K562 (cell line): ENCODE data around the gene FAM83F. TPM values are rescaled to one million over a fixed set of nuclear protein-coding genes. Genes with fewer than 3 reads are reported as not detected.

Experiments used
- ATAC-seq: fragments of 200-7000 bp; cut with Tn5 transposase; 3 replicates; pipeline ENCODE4 v1.9.1; 2020; ENCODE audit warnings: moderate library complexity
- BruUV-seq: library from RNA; stranded (reverse); fragments of 400-500 nt; replicated peaks from 2 replicates; lab custom pipeline; 2021; lab: Mats Ljungman, UMichigan
- CTCF ChIA-PET: fragments of 300-600 bp; formaldehyde crosslinking; extraction: SDS; loops from one replicate; lab custom pipeline; 2021; ENCODE audit warnings: low intra/inter-chr PET ratio; lab: Yijun Ruan, JAX
- POLR2A ChIA-PET: fragments of 300-600, 350-650 bp; sonication (Branson Sonifier 250); formaldehyde crosslinking; extraction: SDS; loops from one replicate; lab custom pipeline; 2021; ENCODE audit warnings: antibody characterized with exemption, inconsistent platforms; lab: Yijun Ruan, JAX
- DNase-seq, 4 experiments: peaks; one replicate each; pipeline versions ENCODE4 v3.0.0 to v3.0.0-alpha.2; 2011 to 2018; ENCODE audit warnings: low spot score in 3 of 4, mixed read lengths in 3 of 4; ENCODE audit errors: extremely low read depth in 1 of 4
- FAIRE-seq: peaks from 2 replicates; lab custom pipeline; 2011; peaks lifted over from hg19 to GRCh38; lab: Jason Lieb, UNC
- H2AFZ ChIP-seq: 2 replicates; pipeline ENCODE4 v1.6.0; 2011; ENCODE audit warnings: low read depth, low read length, control low read depth, inconsistent platforms
- H3K27ac ChIP-seq: fragments of 200-600 bp; 3 replicates; pipeline ENCODE4 v1.8.0; 2011; ENCODE audit warnings: low read depth, mild to moderate bottlenecking, control low read depth, inconsistent platforms, low read length, moderate library complexity, mixed read lengths; ENCODE audit errors: extremely low read depth
- H3K27me3 ChIP-seq, 2 experiments: fragments of 300-600 bp in 1 of 2; 2 replicates in 1 of 2; 3 replicates in 1 of 2; pipeline versions ENCODE4 v1.6.0 to v1.8.0; 2011; ENCODE audit warnings: inconsistent platforms in 2 of 2, low read length in 2 of 2, mild to moderate bottlenecking in 1 of 2, mixed read lengths in 1 of 2, moderate library complexity in 1 of 2; ENCODE audit not compliant: control insufficient read depth in 2 of 2, insufficient read depth in 2 of 2
- H3K36me3 ChIP-seq: fragments of 300-600 bp; 3 replicates; pipeline ENCODE4 v1.8.0; 2011; ENCODE audit warnings: mild to moderate bottlenecking, low read length, inconsistent platforms; ENCODE audit not compliant: control insufficient read depth, insufficient read depth
- H3K4me1 ChIP-seq, 2 experiments: fragments of 200-600 bp in 1 of 2; replicated peaks in 1 of 2; 2 replicates in 1 of 2; 3 replicates in 1 of 2; pipeline versions ENCODE4 v1.5.1 to v1.8.0; 2011; ENCODE audit warnings: inconsistent platforms in 2 of 2, low read length in 2 of 2, mild to moderate bottlenecking in 1 of 2, mixed read lengths in 1 of 2, moderate library complexity in 1 of 2; ENCODE audit not compliant: control insufficient read depth in 2 of 2, insufficient read depth in 2 of 2
- H3K4me2 ChIP-seq: 2 replicates; pipeline ENCODE4 v1.6.1; 2011; ENCODE audit warnings: low read length, control low read depth, inconsistent platforms, mixed read lengths; ENCODE audit not compliant: insufficient read depth
- H3K4me3 ChIP-seq: fragments of 200-600 bp; sonication (generic), shearing (Covaris generic); 2 replicates; pipeline ENCODE4 v1.5.1; 2016; ENCODE audit warnings: control low read depth, inconsistent platforms
- H3K79me2 ChIP-seq: fragments of 200-600 bp; 3 replicates; pipeline ENCODE4 v1.8.0; 2011; ENCODE audit warnings: low read length, inconsistent platforms; ENCODE audit not compliant: control insufficient read depth, insufficient read depth
- H3K9ac ChIP-seq, 2 experiments: 2 replicates each; pipeline versions ENCODE4 v1.6.0 to v1.6.1; 2011; ENCODE audit warnings: low read depth in 2 of 2, low read length in 2 of 2, control low read depth in 1 of 2, inconsistent platforms in 1 of 2, mild to moderate bottlenecking in 1 of 2, mixed read lengths in 1 of 2; ENCODE audit not compliant: insufficient read depth in 1 of 2
- H3K9me1 ChIP-seq: one replicate; pipeline ENCODE4 v1.6.0; 2011; ENCODE audit warnings: inconsistent platforms, mild to moderate bottlenecking, low read length, moderate library complexity; ENCODE audit not compliant: control insufficient read depth, insufficient read depth
- H3K9me3 ChIP-seq: replicated peaks from 2 replicates; pipeline ENCODE4 v1.5.1; 2011; ENCODE audit warnings: low read depth, low read length, inconsistent platforms; ENCODE audit not compliant: control insufficient read depth, insufficient read depth
- H4K20me1 ChIP-seq: replicated peaks from 2 replicates; pipeline ENCODE4 v1.6.1; 2011; ENCODE audit warnings: low read length, inconsistent platforms, mixed read lengths; ENCODE audit not compliant: control insufficient read depth, insufficient read depth
- CXXC5 ChIP-seq: fragments of 250-450 bp; sonication (Bioruptor Pico); IDR thresholded peaks from 2 replicates; pipeline ENCODE4 v1.8.0; 2022; ENCODE audit warnings: inconsistent platforms, mild to moderate bottlenecking, moderate library complexity
- GABPB1 ChIP-seq: sonication (generic); formaldehyde crosslinking; IDR thresholded peaks from 2 replicates; pipeline ENCODE4 v1.8.0; 2022; ENCODE audit warnings: mild to moderate bottlenecking, missing genetic modification reagents
- GATA2 ChIP-seq: sonication (generic); formaldehyde crosslinking; IDR thresholded peaks from 2 replicates; pipeline ENCODE4 v1.4.0; 2020; ENCODE audit warnings: mild to moderate bottlenecking, missing genetic modification reagents
- L3MBTL2 ChIP-seq: fragments of 450-650 bp; IDR thresholded peaks from 2 replicates; pipeline ENCODE4 v1.6.1; 2016; ENCODE audit warnings: mild to moderate bottlenecking, moderate library complexity
- MTA2 ChIP-seq: fragments of 450-650 bp; IDR thresholded peaks from 2 replicates; pipeline ENCODE4 v1.6.1; 2016; ENCODE audit warnings: low read depth
- MYNN ChIP-seq, 2 experiments: sonication (generic); formaldehyde crosslinking in 1 of 2; IDR thresholded peaks; 2 replicates each; pipeline versions ENCODE4 v1.5.0 to v1.6.1; 2016 to 2020; ENCODE audit warnings: antibody characterized with exemption in 1 of 2, missing genetic modification reagents in 1 of 2
- NFIX ChIP-seq: fragments of 250-450 bp; sonication (Bioruptor Pico); IDR thresholded peaks from 2 replicates; pipeline ENCODE4 v1.4.0; 2020; ENCODE audit warnings: low read depth, mild to moderate bottlenecking, moderate library complexity
- POLR2G ChIP-seq: fragments of 200-400 bp; formaldehyde crosslinking; IDR thresholded peaks from 2 replicates; pipeline ENCODE4 v1.6.1; 2017; ENCODE audit warnings: low read depth, mild to moderate bottlenecking, antibody characterized with exemption, low read length, moderate library complexity
- SIN3B ChIP-seq: fragments of 450-650 bp; IDR thresholded peaks from 2 replicates; pipeline ENCODE4 v1.6.1; 2017; ENCODE audit warnings: low read depth, mild to moderate bottlenecking, moderate library complexity
- TAL1 ChIP-seq: fragments of 450-650 bp; IDR thresholded peaks from 2 replicates; pipeline ENCODE4 v1.6.1; 2016; ENCODE audit warnings: mild to moderate bottlenecking
- TCF3 ChIP-seq: sonication (generic); formaldehyde crosslinking; IDR thresholded peaks from 2 replicates; pipeline ENCODE4 v1.4.0; 2020; ENCODE audit warnings: mild to moderate bottlenecking, missing genetic modification reagents
- TEAD4 ChIP-seq, 2 experiments: sonication (generic) in 1 of 2; formaldehyde crosslinking in 1 of 2; IDR thresholded peaks; 2 replicates each; pipeline versions ENCODE4 v1.6.1 to v1.8.0; 2012 to 2022; ENCODE audit warnings: borderline replicate concordance in 1 of 2, inconsistent platforms in 1 of 2, low read length in 1 of 2, mild to moderate bottlenecking in 1 of 2, missing genetic modification reagents in 1 of 2
- TGIF2 ChIP-seq: sonication (generic); formaldehyde crosslinking; IDR thresholded peaks from 2 replicates; pipeline ENCODE4 v1.8.1; 2022; ENCODE audit warnings: mild to moderate bottlenecking, missing genetic modification reagents, moderate library complexity
- YY1 ChIP-seq, 3 experiments: IDR thresholded peaks; 2 replicates each; pipeline ENCODE4 v1.6.1; 2011; ENCODE audit warnings: low read length in 2 of 3, mild to moderate bottlenecking in 2 of 3, moderate library complexity in 2 of 3, borderline replicate concordance in 1 of 3, control low read depth in 1 of 3, low read depth in 1 of 3; ENCODE audit not compliant: insufficient read depth in 3 of 3, insufficient replicate concordance in 2 of 3, control insufficient read depth in 1 of 3, insufficient read length in 1 of 3; ENCODE audit errors: extremely low read depth in 1 of 3
- ZEB2 ChIP-seq: fragments of 450-650 bp; IDR thresholded peaks from 2 replicates; pipeline ENCODE4 v1.6.1; 2016
- ZNF175 ChIP-seq: fragments of 200-800 bp; sonication (Bioruptor generic); IDR thresholded peaks from 2 replicates; pipeline ENCODE4 v1.6.1; 2016; ENCODE audit warnings: low read depth, mild to moderate bottlenecking, missing genetic modification characterization, missing compliant biosample characterization
- ZNF384 ChIP-seq: IDR thresholded peaks from 2 replicates; pipeline ENCODE4 v1.6.1; 2012; ENCODE audit warnings: low read depth, low read length, improper control_type of control experiment
- ZNF57 ChIP-seq: fragments of 450-650 bp; formaldehyde crosslinking; IDR thresholded peaks from 2 replicates; pipeline ENCODE4 v1.4.0; 2020; ENCODE audit warnings: mild to moderate bottlenecking, moderate library complexity
- ZNF707 ChIP-seq: fragments of 250-450 bp; sonication (Bioruptor Pico); conservative IDR thresholded peaks from 2 replicates; pipeline ENCODE4 v1.8.0; 2022; ENCODE audit warnings: inconsistent platforms, mild to moderate bottlenecking, moderate library complexity
- WGBS: fragments of 100-300 bp; shearing (Covaris generic); methylation state at CpG from one replicate; pipeline ENCODE4 v1.1.6; 2016; ENCODE audit warnings: low coverage, mixed read lengths; ENCODE audit not compliant: insufficient coverage; ENCODE audit errors: missing lambda C conversion rate; 5-methylcytosine and 5-hydroxymethylcytosine counted together
- in situ Hi-C: fragments of 300-500 bp; cut with MboI; formaldehyde crosslinking; loops from 4 replicates; pipeline ENCODE4 v1.15.0; 2018; ENCODE audit warnings: inconsistent platforms, mixed read lengths
- intact Hi-C: fragments of 100-400 bp; cut with micrococcal nuclease; formaldehyde crosslinking; loops from 2 replicates; pipeline ENCODE4 v1.14.2; 2022
- polyA plus RNA-seq, 8 experiments: library from polyadenylated mRNA; depleted of rRNA in 4 of 8; stranded (reverse) in 5 of 8; unstranded in 3 of 8; fragments of >200 nt; fragmentation: Nextera tagmentation in 2 of 8; fragmentation: Illumina TruSeq in 1 of 8; extraction: Ambion mirVana in 2 of 8; extraction: Trizol in 1 of 8; gene quantifications; 2 replicates each; pipeline versions ENCODE4 v1.2.1 to v1.2.3, GENCODE V29; 2011 to 2014; ENCODE audit warnings: inconsistent platforms in 1 of 8, missing spikeins in 1 of 8
- total RNA-seq, 7 experiments: library from RNA; depleted of rRNA in 6 of 7; stranded (reverse); fragments of >200 nt in 6 of 7; fragmentation: Illumina TruSeq in 2 of 7; extraction: Trizol in 2 of 7; gene quantifications; 2 replicates each; pipeline versions ENCODE4 v1.2.1 to v1.2.3, GENCODE V29; 2011 to 2021; ENCODE audit warnings: low replicate concordance in 1 of 7
- TF ChIP-seq, protein P1 (sequence below): sonication (generic); formaldehyde crosslinking; IDR thresholded peaks from 2 replicates; pipeline ENCODE4 v1.9.0; 2022; ENCODE audit warnings: mild to moderate bottlenecking, missing genetic modification reagents
- TF ChIP-seq, protein P2 (sequence below): sonication (generic); formaldehyde crosslinking; IDR thresholded peaks from 2 replicates; pipeline ENCODE4 v1.8.0; 2022; ENCODE audit warnings: mild to moderate bottlenecking, low read depth, missing genetic modification reagents

Gene FAM83F
- total and polyA plus RNA-seq, 9 of the 15 experiments (the other 6 are each of a cell fraction or from before 2014, with no cell fraction given) = under 0.01 to 0.13 (median 0.04) TPM; not detected in 1

DNA sequence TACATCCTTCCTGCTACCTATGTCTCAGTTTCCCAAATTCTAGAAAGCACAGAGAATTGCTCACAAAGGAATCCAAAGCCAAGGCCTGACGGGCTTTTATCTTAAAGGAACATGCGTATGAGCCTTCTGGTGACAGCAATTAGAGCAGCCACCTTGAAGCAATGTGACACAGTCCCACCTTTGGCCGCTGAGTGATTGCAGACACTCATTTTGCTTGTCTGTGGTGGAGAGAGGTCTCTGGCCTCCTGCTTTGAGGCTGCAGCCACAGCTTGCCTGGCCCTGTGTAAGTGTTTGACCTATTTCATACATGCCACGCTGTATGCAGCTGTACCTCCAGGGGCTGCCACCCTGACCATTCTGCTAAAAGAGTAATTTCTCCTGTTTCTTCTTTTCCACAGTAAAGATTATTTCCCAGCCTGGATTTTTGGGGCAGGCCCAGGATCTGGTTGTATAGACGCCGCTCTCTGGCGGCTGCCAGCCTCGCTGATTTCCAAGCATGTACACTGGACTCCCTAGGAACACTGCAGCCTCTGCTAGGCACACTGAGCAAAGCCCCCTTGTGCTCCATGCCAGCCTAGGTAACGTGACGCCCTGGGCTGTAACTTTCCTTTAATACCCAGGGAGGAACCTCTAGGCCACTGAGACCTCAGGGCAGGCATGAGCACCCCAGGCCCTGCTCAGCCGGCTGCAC lies 35.7 kb upstream of the FAM83F start:
- peak; percentile 23 to 79 (median 32) for DNase-seq
- Histone ChIP-seq H3K9ac (peak overlapping the region in 1 of 2 experiments; percentile 75; a peak in 2 of 4 replicates), H3K4me3 (no peak overlapping the region), H3K79me2 (peaks cover 7% of the 10 kb centered on the region; the same call in 1 of the 3 replicates), H3K36me3 (peaks cover 92% of the 10 kb centered on the region), H3K27me3 (no peaks in the 10 kb centered on the region), H4K20me1 (no peaks in the 10 kb centered on the region), H3K9me3 (0 out of 2 replicates have a peak, but pooled peaks cover 3% of the 10 kb centered on the region), H3K4me2 (peak overlapping the region; percentile 12; the same call in 1 of the 2 replicates), H2AFZ (no peak overlapping the region), H3K9me1 (peaks cover 3% of the 10 kb centered on the region), H3K27ac (peak overlapping the region; percentile 95), H3K4me1 (peaks cover 24 to 40% of the 10 kb centered on the region in 2 experiments)
- in situ Hi-C loops = no loop called here
- 60% methylated on average over 10 of the region's 11 CpGs for WGBS
- no TSS peak for BruUV-seq
- CTCF ChIA-PET = no interaction called here
- FAIRE-seq = peak; percentile 91
- peak; percentile 63 for ATAC-seq
- POLR2A ChIA-PET = interaction anchor here (0.5 to 2.4 kb wide), 4 partner anchors 12 to 80 kb away, joined by 3 to 13 read pairs (median 3); no protein-coding TSS in a partner anchor
- intact Hi-C loops = no loop called here
- TF ChIP-seq GABPB1 (CRISPR knock-in tag) (no peak), GATA2 (CRISPR knock-in tag) (peak; percentile 52; the same call in 1 of the 2 replicates), TCF3 (CRISPR knock-in tag) (peak; percentile 83), TGIF2 (CRISPR knock-in tag) (no peak), TEAD4 (IDR thresholded peaks at IDR 0.05; ENCODE audit: low read length) (peak; percentile 45; the same call in 1 of the 2 replicates), TEAD4 (CRISPR knock-in tag; IDR thresholded peaks at IDR 0.05; ENCODE audit: borderline replicate concordance) (no peak), CXXC5 (CRISPR knock-in tag) (0 out of 2 replicates have a peak, but pooled peaks have one; percentile 4), ZNF707 (CRISPR knock-in tag) (no peak), L3MBTL2 (no peak), ZNF57 (CRISPR knock-in tag) (no peak), SIN3B (no peak), YY1 (IDR thresholded peaks at IDR 0.05; ENCODE audit: borderline replicate concordance in 1 of 3, control insufficient read depth in 1 of 3, extremely low read depth in 1 of 3, insufficient read depth in 3 of 3, insufficient read length in 1 of 3, insufficient replicate concordance in 2 of 3, low read depth in 1 of 3, low read length in 2 of 3) (no peak), ZNF175 (CRISPR knock-in tag) (no peak), TAL1 (peak; percentile 54), NFIX (no peak), MYNN (IDR thresholded peaks at IDR 0.05) (peak; percentile 75; the same call in 1 of the 2 replicates), MYNN (CRISPR knock-in tag; IDR thresholded peaks at IDR 0.05) (no peak), MTA2 (0 out of 2 replicates have a peak, but pooled peaks have one; percentile 16), POLR2G (peak; percentile 57; the same call in 1 of the 2 replicates), ZNF384 (no peak), ZEB2 (peak; percentile 26; the same call in 1 of the 2 replicates)
- TF ChIP-seq, protein P1, sequence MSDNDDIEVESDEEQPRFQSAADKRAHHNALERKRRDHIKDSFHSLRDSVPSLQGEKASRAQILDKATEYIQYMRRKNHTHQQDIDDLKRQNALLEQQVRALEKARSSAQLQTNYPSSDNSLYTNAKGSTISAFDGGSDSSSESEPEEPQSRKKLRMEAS (CRISPR knock-in tag) = 0 out of 2 replicates have a peak, but pooled peaks have one; percentile 19
- TF ChIP-seq, protein P2, sequence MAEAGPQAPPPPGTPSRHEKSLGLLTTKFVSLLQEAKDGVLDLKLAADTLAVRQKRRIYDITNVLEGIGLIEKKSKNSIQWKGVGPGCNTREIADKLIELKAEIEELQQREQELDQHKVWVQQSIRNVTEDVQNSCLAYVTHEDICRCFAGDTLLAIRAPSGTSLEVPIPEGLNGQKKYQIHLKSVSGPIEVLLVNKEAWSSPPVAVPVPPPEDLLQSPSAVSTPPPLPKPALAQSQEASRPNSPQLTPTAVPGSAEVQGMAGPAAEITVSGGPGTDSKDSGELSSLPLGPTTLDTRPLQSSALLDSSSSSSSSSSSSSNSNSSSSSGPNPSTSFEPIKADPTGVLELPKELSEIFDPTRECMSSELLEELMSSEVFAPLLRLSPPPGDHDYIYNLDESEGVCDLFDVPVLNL = no peak
